Trophoblast cell (in vitro differentiated cells and primary cell): Measurements from ENCODE around the gene RGS3.

ENCODE experiments used
- DNase-seq, 2 donors: peaks; one replicate each; pipeline ENCODE4 v3.0.0-alpha.2; 2016
- H2AFZ ChIP-seq: 2 replicates; pipeline ENCODE4 v1.6.1; 2013; ENCODE audit warnings: low read length, moderate library complexity, mild to moderate bottlenecking; ENCODE audit not compliant: insufficient read depth, poor library complexity
- H2AK5ac ChIP-seq: 2 replicates; pipeline ENCODE4 v1.6.1; 2013; ENCODE audit warnings: mild to moderate bottlenecking, low read length
- H2BK120ac ChIP-seq: 2 replicates; pipeline ENCODE4 v1.6.1; 2013; ENCODE audit warnings: low read length, mild to moderate bottlenecking, moderate library complexity; ENCODE audit not compliant: insufficient read depth, poor library complexity
- H2BK12ac ChIP-seq: 2 replicates; pipeline ENCODE4 v1.6.1; 2013; ENCODE audit warnings: mild to moderate bottlenecking, low read length, moderate library complexity
- H2BK5ac ChIP-seq: 2 replicates; pipeline ENCODE4 v1.6.1; 2013; ENCODE audit warnings: low read length, low read depth, moderate library complexity, mild to moderate bottlenecking; ENCODE audit not compliant: poor library complexity
- H3K14ac ChIP-seq: 2 replicates; pipeline ENCODE4 v1.6.1; 2013; ENCODE audit warnings: mild to moderate bottlenecking, low read length
- H3K18ac ChIP-seq: 2 replicates; pipeline ENCODE4 v1.6.1; 2013; ENCODE audit warnings: mild to moderate bottlenecking, low read length
- H3K23ac ChIP-seq: 2 replicates; pipeline ENCODE4 v1.6.1; 2013; ENCODE audit warnings: low read length
- H3K27ac ChIP-seq: 2 replicates; pipeline ENCODE4 v1.5.1; 2013; ENCODE audit warnings: low read depth, mild to moderate bottlenecking, inconsistent platforms, low read length, moderate library complexity
- H3K27me3 ChIP-seq: 2 replicates; pipeline ENCODE4 v1.6.1; 2013; ENCODE audit warnings: inconsistent platforms, mild to moderate bottlenecking, low read length, moderate library complexity; ENCODE audit not compliant: insufficient read depth
- H3K36me3 ChIP-seq, 2 experiments: 1 replicate in 1 of 2; 2 replicates in 1 of 2; pipeline ENCODE4 v1.6.1; 2013; ENCODE audit warnings: low read length in 2 of 2, mild to moderate bottlenecking in 2 of 2, moderate library complexity in 1 of 2; ENCODE audit not compliant: insufficient read depth in 2 of 2, control insufficient read depth in 1 of 2
- H3K4ac ChIP-seq: 2 replicates; pipeline ENCODE4 v1.6.1; 2013; ENCODE audit warnings: low read depth, mild to moderate bottlenecking, low read length, moderate library complexity
- H3K4me1 ChIP-seq, 2 experiments: 1 replicate in 1 of 2; 2 replicates in 1 of 2; pipeline ENCODE4 v1.6.1; 2013; ENCODE audit warnings: low read length in 2 of 2, mild to moderate bottlenecking in 2 of 2, moderate library complexity in 1 of 2; ENCODE audit not compliant: insufficient read depth in 2 of 2, control insufficient read depth in 1 of 2
- H3K4me2 ChIP-seq: 2 replicates; pipeline ENCODE4 v1.6.1; 2013; ENCODE audit warnings: inconsistent platforms, mild to moderate bottlenecking, low read length, moderate library complexity
- H3K4me3 ChIP-seq: 2 replicates; pipeline ENCODE4 v1.5.1; 2013; ENCODE audit warnings: mild to moderate bottlenecking, low read depth, low read length, inconsistent platforms
- H3K79me1 ChIP-seq: one replicate; pipeline ENCODE4 v1.6.1; 2013; ENCODE audit warnings: low read length
- H3K79me2 ChIP-seq: 2 replicates; pipeline ENCODE4 v1.6.1; 2013; ENCODE audit warnings: low read length, mild to moderate bottlenecking; ENCODE audit not compliant: control insufficient read depth, insufficient read depth, poor library complexity
- H3K9ac ChIP-seq: 2 replicates; pipeline ENCODE4 v1.6.1; 2013; ENCODE audit warnings: mild to moderate bottlenecking, low read length
- H3K9me3 ChIP-seq: 2 replicates; pipeline ENCODE4 v1.6.1; 2013; ENCODE audit warnings: low read depth, mild to moderate bottlenecking, control low read depth, inconsistent platforms, low read length; ENCODE audit not compliant: insufficient read depth
- H4K12ac ChIP-seq: 2 replicates; pipeline ENCODE4 v1.6.1; 2013; ENCODE audit warnings: low read depth, mild to moderate bottlenecking, low read length, moderate library complexity
- H4K8ac ChIP-seq: 2 replicates; pipeline ENCODE4 v1.6.1; 2013; ENCODE audit warnings: low read depth, mild to moderate bottlenecking, low read length, moderate library complexity
- H4K91ac ChIP-seq: one replicate; pipeline ENCODE4 v1.6.1; 2013; ENCODE audit warnings: low read depth, mild to moderate bottlenecking, low read length, moderate library complexity
- WGBS: extraction: QIAGEN DNeasy Blood & Tissue Kit; methylation state at CpG from one replicate; pipeline ENCODE4 v1.1.7; 2013; ENCODE audit warnings: missing lambda C conversion rate; ENCODE audit not compliant: insufficient read length, insufficient coverage; ENCODE audit errors: extremely low coverage; 5-methylcytosine and 5-hydroxymethylcytosine counted together

RGS3 gene

GRCh38 chr9:113477661-113478060 lies 14.1 kb downstream of the RGS3 start:
- H2BK12ac ChIP-seq, result no peak overlapping the region
- no peak overlapping the region for H3K27ac ChIP-seq
- no peak overlapping the region for H2BK5ac ChIP-seq
- peak overlapping the region; percentile 14 for H3K4ac ChIP-seq
- no CpG with 5 or more reads among the region's 5 CpGs for WGBS
- no peak overlapping the region for H3K9ac ChIP-seq
- peaks cover 9 to 13% of the 10 kb centered on the region in 2 experiments for H3K4me1 ChIP-seq
- H3K79me2 ChIP-seq, result no peaks in the 10 kb centered on the region
- no peak overlapping the region for H3K23ac ChIP-seq
- H2BK120ac ChIP-seq, result no peak overlapping the region
- H3K27me3 ChIP-seq, result no peaks in the 10 kb centered on the region
- H3K4me3 ChIP-seq, result no peak overlapping the region
- H2AK5ac ChIP-seq, result no peak overlapping the region
- H3K79me1 ChIP-seq, result peaks cover 3% of the 10 kb centered on the region
- no peak for DNase-seq
- no peak overlapping the region for H2AFZ ChIP-seq
- no peak overlapping the region for H4K8ac ChIP-seq
- no peak overlapping the region for H4K91ac ChIP-seq
- H3K4me2 ChIP-seq, result no peak overlapping the region
- no peak overlapping the region for H3K18ac ChIP-seq
- H3K36me3 ChIP-seq, result peaks cover 0 to 2% of the 10 kb centered on the region in 2 experiments
- no peaks in the 10 kb centered on the region for H3K9me3 ChIP-seq
- H3K14ac ChIP-seq, result no peak overlapping the region
- no peak overlapping the region for H4K12ac ChIP-seq

DNA sequence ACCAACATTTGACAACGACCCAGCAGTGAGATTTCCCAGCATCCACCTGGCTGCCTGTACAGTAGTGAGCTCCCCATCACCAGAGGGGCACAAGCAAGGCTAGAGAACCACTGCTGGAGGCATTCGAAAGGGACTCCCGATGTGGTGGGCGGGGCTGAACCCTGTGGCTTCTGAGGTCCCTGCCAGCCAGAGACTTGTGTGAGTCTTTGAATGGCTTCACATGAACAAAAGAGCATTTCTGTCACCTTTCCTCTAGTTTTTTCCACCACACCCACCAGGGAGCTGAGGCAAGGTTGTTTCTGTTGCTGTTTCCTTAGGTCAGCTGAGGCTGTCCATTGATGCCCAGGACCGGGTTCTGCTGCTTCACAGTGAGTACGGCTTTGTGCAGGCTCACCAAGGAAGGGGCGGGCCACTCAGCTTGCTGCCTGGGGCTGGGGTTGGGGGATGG lies 15.7 kb downstream of the RGS3 start:
- no peak overlapping the region for H4K91ac ChIP-seq
- H3K9ac ChIP-seq, result no peak overlapping the region
- H3K4me1 ChIP-seq, result peaks cover 13% of the 10 kb centered on the region in 2 experiments
- peaks cover 3% of the 10 kb centered on the region for H3K79me1 ChIP-seq
- H3K36me3 ChIP-seq, result peaks cover 0 to 2% of the 10 kb centered on the region in 2 experiments
- H3K4me3 ChIP-seq, result no peak overlapping the region
- WGBS, result no CpG with 5 or more reads among the region's 7 CpGs
- no peak for DNase-seq
- H2BK12ac ChIP-seq, result no peak overlapping the region
- H3K4ac ChIP-seq, result no peak overlapping the region
- H2BK5ac ChIP-seq, result no peak overlapping the region
- H4K8ac ChIP-seq, result no peak overlapping the region
- no peaks in the 10 kb centered on the region for H3K27me3 ChIP-seq
- no peak overlapping the region for H3K27ac ChIP-seq
- no peak overlapping the region for H3K4me2 ChIP-seq
- H3K9me3 ChIP-seq, result no peaks in the 10 kb centered on the region
- no peak overlapping the region for H3K14ac ChIP-seq
- H3K79me2 ChIP-seq, result peaks cover 1% of the 10 kb centered on the region
- H2AK5ac ChIP-seq, result peak overlapping the region; percentile 36
- H2BK120ac ChIP-seq, result no peak overlapping the region
- H3K23ac ChIP-seq, result no peak overlapping the region
- H2AFZ ChIP-seq, result no peak overlapping the region
- H4K12ac ChIP-seq, result peak overlapping the region; percentile 64
- no peak overlapping the region for H3K18ac ChIP-seq

GRCh38 chr9:113480612-113481011 lies 17.1 kb downstream of the RGS3 start:
- no peak for DNase-seq
- no peak overlapping the region for H3K4me3 ChIP-seq
- H4K12ac ChIP-seq, result no peak overlapping the region
- H4K91ac ChIP-seq, result no peak overlapping the region
- no peak overlapping the region for H3K4me2 ChIP-seq
- no peaks in the 10 kb centered on the region for H3K9me3 ChIP-seq
- no peak overlapping the region for H3K27ac ChIP-seq
- H2BK120ac ChIP-seq, result no peak overlapping the region
- H3K79me1 ChIP-seq, result peaks cover 4% of the 10 kb centered on the region
- no peak overlapping the region for H4K8ac ChIP-seq
- no peak overlapping the region for H3K4ac ChIP-seq
- no CpG with 5 or more reads among the region's 4 CpGs for WGBS
- no peak overlapping the region for H3K23ac ChIP-seq
- no peak overlapping the region for H2AK5ac ChIP-seq
- no peaks in the 10 kb centered on the region for H3K27me3 ChIP-seq
- H3K9ac ChIP-seq, result no peak overlapping the region
- H3K4me1 ChIP-seq, result peaks cover 11 to 12% of the 10 kb centered on the region in 2 experiments
- H3K18ac ChIP-seq, result no peak overlapping the region
- H3K79me2 ChIP-seq, result peaks cover 1% of the 10 kb centered on the region
- H3K36me3 ChIP-seq, result peaks cover 0 to 2% of the 10 kb centered on the region in 2 experiments
- H2BK12ac ChIP-seq, result no peak overlapping the region
- H2BK5ac ChIP-seq, result no peak overlapping the region
- H2AFZ ChIP-seq, result no peak overlapping the region
- no peak overlapping the region for H3K14ac ChIP-seq

DNA sequence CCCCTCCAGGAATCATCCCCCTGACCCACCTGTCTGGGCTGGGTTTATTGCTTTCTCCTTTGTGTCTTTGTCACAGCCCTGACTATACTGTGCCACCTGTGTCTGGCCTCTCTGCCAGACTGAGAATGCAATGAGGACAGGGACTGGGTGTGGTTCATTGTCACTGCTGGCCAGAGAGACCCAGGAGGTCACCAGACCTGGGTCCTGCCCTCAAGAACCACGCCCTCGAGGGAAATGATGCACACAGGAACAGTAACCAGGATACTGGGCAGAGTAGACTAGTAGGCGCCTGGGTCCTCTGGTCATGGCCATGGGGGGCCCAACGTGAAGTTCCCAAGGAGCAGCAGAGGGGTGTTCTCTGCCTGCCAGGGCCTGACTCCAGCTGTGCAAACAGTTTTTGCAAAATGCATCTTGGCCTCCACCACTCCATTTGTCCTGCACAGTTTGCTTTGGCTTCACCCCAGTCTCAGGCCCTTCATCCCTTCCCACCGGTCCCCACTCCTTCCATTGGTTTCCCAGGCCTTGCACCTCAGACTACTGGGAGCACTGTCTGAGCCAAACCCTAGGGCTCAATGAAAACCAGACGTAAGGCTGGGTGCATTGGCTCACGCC lies 17.8 kb downstream of the RGS3 start:
- H3K4me1 ChIP-seq, result peaks cover 11 to 14% of the 10 kb centered on the region in 2 experiments
- no peak overlapping the region for H3K23ac ChIP-seq
- peaks cover 4% of the 10 kb centered on the region for H3K79me1 ChIP-seq
- H3K27ac ChIP-seq, result no peak overlapping the region
- H2BK120ac ChIP-seq, result no peak overlapping the region
- H4K8ac ChIP-seq, result no peak overlapping the region
- H3K18ac ChIP-seq, result no peak overlapping the region
- no peak overlapping the region for H2BK12ac ChIP-seq
- H3K4ac ChIP-seq, result no peak overlapping the region
- H3K27me3 ChIP-seq, result no peaks in the 10 kb centered on the region
- H4K91ac ChIP-seq, result no peak overlapping the region
- peaks cover 1% of the 10 kb centered on the region for H3K79me2 ChIP-seq
- H3K36me3 ChIP-seq, result peaks cover 0 to 2% of the 10 kb centered on the region in 2 experiments
- no peak overlapping the region for H3K4me2 ChIP-seq
- no peak overlapping the region for H2AFZ ChIP-seq
- no peak overlapping the region for H2AK5ac ChIP-seq
- H3K14ac ChIP-seq, result no peak overlapping the region
- DNase-seq, result no peak
- no peak overlapping the region for H2BK5ac ChIP-seq
- no peak overlapping the region for H3K9ac ChIP-seq
- no peak overlapping the region for H4K12ac ChIP-seq
- WGBS, result no CpG with 5 or more reads among the region's 7 CpGs
- H3K4me3 ChIP-seq, result no peak overlapping the region
- H3K9me3 ChIP-seq, result no peaks in the 10 kb centered on the region
